ENCODE measurements around the gene CDH4. TPM values are rescaled to one million over a fixed set of nuclear protein-coding genes. Genes with fewer than 3 reads are reported as not detected.

Gene CDH4
- total and polyA plus RNA-seq, 12 donors, result 0.04 to 0.25 (median 0.08) TPM; not detected in 5

DNA sequence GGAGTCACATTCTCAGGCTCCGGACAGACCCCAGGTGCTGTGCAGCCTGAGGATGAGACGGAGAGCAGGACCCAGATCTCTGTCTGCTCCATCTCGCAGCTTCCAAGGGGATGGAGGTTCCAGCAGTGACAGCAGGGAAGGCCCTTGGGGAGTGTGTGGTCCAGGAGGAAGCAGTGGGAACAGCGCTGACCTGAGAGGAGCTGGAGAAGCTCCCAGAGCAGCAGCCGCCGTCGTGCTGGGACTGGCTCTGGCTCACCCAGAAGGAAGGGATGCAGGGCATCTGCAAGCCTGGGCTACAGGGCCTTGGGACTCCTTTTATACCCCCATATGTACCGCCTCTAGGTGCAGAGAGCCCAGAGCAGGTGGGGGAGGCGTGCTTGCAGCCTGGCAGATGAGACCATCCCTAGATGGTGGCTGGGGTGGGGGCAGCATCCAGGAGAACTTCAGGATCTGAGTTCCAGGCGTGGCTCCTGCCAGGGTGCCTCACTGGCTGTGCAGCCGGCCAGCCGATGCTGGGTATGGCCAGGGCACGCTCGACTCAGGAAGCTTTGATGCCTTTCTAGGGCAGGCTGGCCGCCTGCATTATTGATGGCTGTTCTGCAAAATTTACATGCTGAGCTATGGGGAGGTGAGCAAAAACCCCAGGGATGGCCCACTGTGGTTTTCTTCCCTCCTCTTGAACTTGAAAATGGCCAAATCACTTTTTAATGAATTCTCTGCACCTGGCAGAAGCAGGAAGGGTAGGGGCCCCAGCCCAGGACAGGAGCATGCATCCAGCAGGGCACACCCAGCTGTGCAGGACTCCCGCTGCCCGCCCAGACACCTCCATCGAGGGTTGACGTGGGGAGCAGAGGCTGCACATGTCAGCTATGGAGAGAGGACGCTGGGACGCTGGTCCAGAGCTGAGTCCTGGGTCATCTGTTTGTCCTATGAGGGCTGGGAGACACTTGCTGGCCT is 634.0 kb downstream of the CDH4 start:
- 76 to 80% methylated on average over 21 of the region's 21 CpGs for WGBS, 2 donors
- no peak for DNase-seq
- H3K4me1 ChIP-seq, result no peaks in the 10 kb centered on the region
- H3K9me3 ChIP-seq, result no peaks in the 10 kb centered on the region
- no peak for ATAC-seq
- no peak overlapping the region for H3K27ac ChIP-seq
- H3K4me3 ChIP-seq, result no peak overlapping the region
- peaks cover 0 to 64% (median 48%) of the 10 kb centered on the region in 7 donors for H3K27me3 ChIP-seq
- H3K36me3 ChIP-seq, result no peaks in the 10 kb centered on the region
- TF ChIP-seq, protein P1, sequence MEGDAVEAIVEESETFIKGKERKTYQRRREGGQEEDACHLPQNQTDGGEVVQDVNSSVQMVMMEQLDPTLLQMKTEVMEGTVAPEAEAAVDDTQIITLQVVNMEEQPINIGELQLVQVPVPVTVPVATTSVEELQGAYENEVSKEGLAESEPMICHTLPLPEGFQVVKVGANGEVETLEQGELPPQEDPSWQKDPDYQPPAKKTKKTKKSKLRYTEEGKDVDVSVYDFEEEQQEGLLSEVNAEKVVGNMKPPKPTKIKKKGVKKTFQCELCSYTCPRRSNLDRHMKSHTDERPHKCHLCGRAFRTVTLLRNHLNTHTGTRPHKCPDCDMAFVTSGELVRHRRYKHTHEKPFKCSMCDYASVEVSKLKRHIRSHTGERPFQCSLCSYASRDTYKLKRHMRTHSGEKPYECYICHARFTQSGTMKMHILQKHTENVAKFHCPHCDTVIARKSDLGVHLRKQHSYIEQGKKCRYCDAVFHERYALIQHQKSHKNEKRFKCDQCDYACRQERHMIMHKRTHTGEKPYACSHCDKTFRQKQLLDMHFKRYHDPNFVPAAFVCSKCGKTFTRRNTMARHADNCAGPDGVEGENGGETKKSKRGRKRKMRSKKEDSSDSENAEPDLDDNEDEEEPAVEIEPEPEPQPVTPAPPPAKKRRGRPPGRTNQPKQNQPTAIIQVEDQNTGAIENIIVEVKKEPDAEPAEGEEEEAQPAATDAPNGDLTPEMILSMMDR (IDR thresholded peaks at IDR 0.05), result no peak
- intact Hi-C loops (cut with DNase I), result no loop called here

DNA sequence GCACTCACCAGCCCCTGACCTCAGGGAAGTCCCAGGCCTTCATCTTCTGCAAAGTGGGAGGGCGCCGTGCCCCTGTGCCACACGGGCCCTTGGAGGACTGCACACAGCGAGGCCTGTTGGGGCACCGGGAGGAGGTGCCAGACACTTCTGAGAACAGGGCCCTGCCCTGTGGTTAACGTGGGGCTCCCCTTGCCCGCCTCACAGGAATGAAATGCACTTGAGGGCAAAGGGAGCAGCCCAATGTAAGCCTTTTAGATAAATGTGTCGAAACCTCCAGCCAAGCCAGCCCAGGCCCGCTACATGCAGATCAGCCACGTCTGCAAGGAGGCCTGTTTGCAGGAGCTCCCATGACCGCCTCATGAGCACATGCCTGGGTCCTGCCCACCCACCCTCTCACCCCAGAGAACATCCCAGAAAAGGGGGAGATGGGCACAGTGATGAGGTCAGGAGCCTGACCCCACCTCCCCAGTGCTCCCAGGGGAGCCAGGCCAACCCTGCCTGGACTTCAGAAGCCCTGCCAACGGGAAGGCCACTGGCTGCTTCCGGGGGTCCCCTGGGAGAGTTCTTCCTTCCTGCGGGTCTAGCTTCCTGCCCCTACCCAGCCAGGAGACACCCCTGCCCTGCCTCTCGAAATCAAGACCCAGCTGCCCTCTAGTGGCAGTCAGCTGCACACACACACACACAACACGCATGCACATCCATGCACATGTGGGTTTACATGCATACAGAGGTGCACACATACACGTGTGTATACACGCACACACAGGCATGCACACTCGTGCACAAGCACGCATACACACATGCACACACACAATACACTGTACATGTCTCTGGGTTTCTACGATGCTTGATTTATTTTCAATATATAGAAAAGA is 634.9 kb downstream of the CDH4 start:
- WGBS, 2 donors, result 49 to 50% methylated on average over 21 of the region's 21 CpGs

DNA sequence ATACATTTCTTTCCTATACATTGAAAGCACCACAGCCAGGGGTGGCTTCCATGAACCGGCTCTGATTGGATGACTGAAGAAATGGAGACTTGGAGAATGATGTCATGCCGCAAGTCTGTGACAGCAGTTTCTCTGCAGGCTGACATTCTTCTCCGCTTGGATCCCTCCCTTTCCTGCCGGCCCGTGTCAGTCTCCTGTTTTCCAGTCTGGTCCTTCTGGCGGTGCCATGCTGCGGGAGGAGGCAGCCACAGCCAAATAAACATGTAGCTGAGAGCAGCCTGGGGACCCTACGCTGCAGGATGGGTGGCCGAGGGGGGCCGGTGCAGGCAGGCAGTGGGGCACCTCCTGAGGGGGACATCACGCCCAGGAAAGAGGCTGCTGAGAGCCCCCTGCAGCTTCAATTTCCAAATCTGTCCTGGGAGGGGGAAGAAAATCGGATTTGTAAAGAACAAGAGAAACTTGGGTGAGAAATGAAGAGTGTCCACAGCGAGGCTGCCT is 635.6 kb downstream of the CDH4 start:
- ATAC-seq, result no peak
- TF ChIP-seq, protein P1 (IDR thresholded peaks at IDR 0.05), result no peak
- Histone ChIP-seq H3K4me3 (no peak overlapping the region), H3K36me3 (no peaks in the 10 kb centered on the region), H3K4me1 (no peaks in the 10 kb centered on the region), H3K9me3 (peaks cover 0 to 5% (median 0%) of the 10 kb centered on the region in 11 donors), H3K27ac (no peak overlapping the region), H3K27me3 (peaks cover 0 to 61% (median 48%) of the 10 kb centered on the region in 7 donors)
- 38 to 49% methylated on average over 13 of the region's 13 CpGs for WGBS, 2 donors
- intact Hi-C loops (cut with DNase I), result no loop called here
- DNase-seq, result peak in 1 of 2 donors; percentile 0

More for the DNA sequence above, 634.9 kb downstream of the CDH4 start:
- DNase-seq (peak in 1 of 2 donors; percentile 10), ATAC-seq (peak in 5 of 8 donors; percentile 23 to 55 (median 38))
- Histone ChIP-seq H3K27ac (no peak overlapping the region), H3K36me3 (no peaks in the 10 kb centered on the region), H3K9me3 (no peaks in the 10 kb centered on the region), H3K4me3 (no peak overlapping the region), H3K4me1 (no peaks in the 10 kb centered on the region), H3K27me3 (peaks cover 0 to 66% (median 48%) of the 10 kb centered on the region in 7 donors)
- TF ChIP-seq, protein P1 (IDR thresholded peaks at IDR 0.05), result peak; percentile 26 to 70 (median 63)
- intact Hi-C loops (cut with DNase I), result no loop called here

All from heart right ventricle (tissue), 16 donors.